Mesenteric fat pad (tissue), 1 donor: ENCODE results near the gene NFE2L3. TPM values are rescaled to one million over a fixed set of nuclear protein-coding genes. Genes with fewer than 3 reads are reported as not detected.
"Not testable (repeated sequence)": the region's sequence is repeated elsewhere in the genome, so short reads cannot be mapped to it uniquely, and the experiment has no call there.

ENCODE experiments used
- DNase-seq: peaks from one replicate; pipeline ENCODE4 v3.0.0-alpha.2; 2020; ENCODE audit warnings: low spot score
- total RNA-seq: library from RNA; stranded (reverse); fragmentation: NEBNext Ultra II Directional; extraction: Animal tissue kit (Norgen Biotek cat#: 25700); gene quantifications from one replicate; pipeline ENCODE4 v1.2.1, GENCODE V29; 2021
- donor health status: DM: yes; HTN: yes; CAD: no.

Gene NFE2L3
- total RNA-seq, 1 donor from 2014 or later: 2.7 TPM

- DNase-seq: no peak
Observed at GRCh38 chr7:26167303-26167934, 15.4 kb downstream of the NFE2L3 start.

- DNase-seq: no peak
Observed at GRCh38 chr7:26168458-26169023, 16.5 kb downstream of the NFE2L3 start.

GRCh38 chr7:26169271-26169670, 17.3 kb downstream of the NFE2L3 start:
- no peak for DNase-seq

GRCh38 chr7:26170663-26171062, 18.7 kb downstream of the NFE2L3 start:
- DNase-seq: no peak

GRCh38 chr7:26171601-26172000, 19.6 kb downstream of the NFE2L3 start:
- DNase-seq: no peak

- DNase-seq: no peak
Observed at GRCh38 chr7:26172048-26172447, 20.1 kb downstream of the NFE2L3 start.

- DNase-seq: not testable (repeated sequence)
Observed at GRCh38 chr7:26175903-26176302, 23.9 kb downstream of the NFE2L3 start.

GRCh38 chr7:26176696-26177095, 24.7 kb downstream of the NFE2L3 start:
- DNase-seq: not testable (repeated sequence)

GRCh38 chr7:26177269-26177668, 25.3 kb downstream of the NFE2L3 start:
- DNase-seq: not testable (repeated sequence)

GRCh38 chr7:26178272-26178960, 26.4 kb downstream of the NFE2L3 start:
- DNase-seq: no peak

- no peak for DNase-seq
Observed at GRCh38 chr7:26179422-26179821, 27.4 kb downstream of the NFE2L3 start.

- no peak for DNase-seq
Observed at GRCh38 chr7:26179826-26180497, 28.0 kb downstream of the NFE2L3 start.

GRCh38 chr7:26180792-26181198, 28.8 kb downstream of the NFE2L3 start:
- no peak for DNase-seq

GRCh38 chr7:26181474-26182227, 29.7 kb downstream of the NFE2L3 start:
- no peak for DNase-seq

GRCh38 chr7:26182283-26182682, 30.3 kb downstream of the NFE2L3 start:
- DNase-seq: no peak

GRCh38 chr7:26182706-26183105, 30.7 kb downstream of the NFE2L3 start:
- no peak for DNase-seq

GRCh38 chr7:26183545-26184280, 31.7 kb downstream of the NFE2L3 start:
- no peak for DNase-seq

- DNase-seq: not testable (repeated sequence)
Observed at GRCh38 chr7:26184281-26185101, 32.5 kb downstream of the NFE2L3 start.

- no peak for DNase-seq
Observed at GRCh38 chr7:26185131-26185843, 33.3 kb downstream of the NFE2L3 start.
